IMR-90 (cell line): ENCODE data around the gene PCDH19. TPM values are rescaled to one million over a fixed set of nuclear protein-coding genes. Genes with fewer than 3 reads are reported as not detected.

Experiments
- ATAC-seq: fragments of 200-7000 bp; cut with Tn5 transposase; 2 replicates; pipeline ENCODE4 v1.9.1; 2020; ENCODE audit warnings: low read depth, mild to moderate bottlenecking, moderate library complexity
- BruUV-seq: library from RNA; stranded (reverse); fragments of 400-500 nt; replicated peaks from 2 replicates; lab custom pipeline; 2021; lab: Mats Ljungman, UMichigan
- CTCF ChIA-PET: fragments of 300-600 bp; formaldehyde crosslinking; extraction: SDS; loops from one replicate; lab custom pipeline; 2021; ENCODE audit warnings: antibody characterized with exemption; lab: Yijun Ruan, JAX
- POLR2A ChIA-PET: fragments of 300-600 bp; sonication (Branson Sonifier 250); formaldehyde crosslinking; loops from one replicate; lab custom pipeline; 2022; ENCODE audit warnings: antibody characterized with exemption; ENCODE audit not compliant: unreplicated experiment; lab: Charles Lee
- DNase-seq: peaks from one replicate; pipeline ENCODE4 v3.0.0; 2013
- H2AFZ ChIP-seq: replicated peaks from 2 replicates; pipeline ENCODE3; 2013; ENCODE audit warnings: low read length, mild to moderate bottlenecking; ENCODE audit not compliant: poor library complexity
- H2AK5ac ChIP-seq: 2 replicates; pipeline ENCODE4 v1.6.1; 2013; ENCODE audit warnings: low read depth, low read length, inconsistent platforms
- H2AK9ac ChIP-seq: replicated peaks from 2 replicates; pipeline ENCODE3; 2013; ENCODE audit warnings: mild to moderate bottlenecking, low read depth, low read length, moderate library complexity; ENCODE audit not compliant: poor library complexity
- H2BK120ac ChIP-seq: 2 replicates; pipeline ENCODE4 v1.6.1; 2013; ENCODE audit warnings: low read depth, low read length, inconsistent platforms
- H2BK15ac ChIP-seq: 3 replicates; pipeline ENCODE4 v1.6.1; 2013; ENCODE audit warnings: low read depth, low read length, inconsistent platforms
- H2BK20ac ChIP-seq: 2 replicates; pipeline ENCODE4 v1.6.1; 2013; ENCODE audit warnings: low read depth, mild to moderate bottlenecking, inconsistent platforms, low read length, moderate library complexity
- H2BK5ac ChIP-seq: 2 replicates; pipeline ENCODE4 v1.6.1; 2013; ENCODE audit warnings: mild to moderate bottlenecking, low read depth, low read length, inconsistent platforms; ENCODE audit not compliant: poor library complexity, severe bottlenecking
- H3K14ac ChIP-seq: replicated peaks from 2 replicates; pipeline ENCODE4 v1.6.1; 2013; ENCODE audit warnings: low read depth, low read length, inconsistent platforms
- H3K18ac ChIP-seq: 2 replicates; pipeline ENCODE4 v1.6.1; 2013; ENCODE audit warnings: low read depth, low read length, control low read depth
- H3K23ac ChIP-seq: 2 replicates; pipeline ENCODE4 v1.6.1; 2013; ENCODE audit warnings: low read depth, low read length, inconsistent platforms
- H3K27ac ChIP-seq: 2 replicates; pipeline ENCODE4 v1.5.1; 2013; ENCODE audit warnings: mild to moderate bottlenecking, control low read depth, low read length; ENCODE audit not compliant: insufficient read depth
- H3K27me3 ChIP-seq: 2 replicates; pipeline ENCODE4 v1.6.1; 2013; ENCODE audit warnings: low read length; ENCODE audit not compliant: control insufficient read depth, insufficient read depth
- H3K36me3 ChIP-seq: 2 replicates; pipeline ENCODE4 v1.6.1; 2013; ENCODE audit warnings: low read length, mixed read lengths; ENCODE audit not compliant: control insufficient read depth, insufficient read depth
- H3K4ac ChIP-seq: 2 replicates; pipeline ENCODE4 v1.6.1; 2013; ENCODE audit warnings: low read depth, low read length, inconsistent platforms
- H3K4me1 ChIP-seq: 2 replicates; pipeline ENCODE4 v1.6.1; 2013; ENCODE audit warnings: low read length, mixed read lengths; ENCODE audit not compliant: control insufficient read depth, insufficient read depth
- H3K4me2 ChIP-seq: 2 replicates; pipeline ENCODE4 v1.6.1; 2013; ENCODE audit warnings: low read depth, mild to moderate bottlenecking, control low read depth, low read length, moderate library complexity
- H3K4me3 ChIP-seq: 2 replicates; pipeline ENCODE4 v1.5.1; 2013; ENCODE audit warnings: low read depth, mild to moderate bottlenecking, control low read depth, low read length, moderate library complexity; ENCODE audit not compliant: insufficient read depth
- H3K56ac ChIP-seq: 2 replicates; pipeline ENCODE4 v1.6.1; 2013; ENCODE audit warnings: low read length, inconsistent platforms; ENCODE audit not compliant: insufficient read depth; ENCODE audit errors: extremely low read depth
- H3K79me1 ChIP-seq, 2 experiments: 2 replicates each; pipeline ENCODE4 v1.6.1; 2013; ENCODE audit warnings: low read length in 2 of 2, inconsistent platforms in 1 of 2, low read depth in 1 of 2
- H3K9ac ChIP-seq: 2 replicates; pipeline ENCODE4 v1.6.1; 2013; ENCODE audit warnings: low read depth, low read length, control low read depth
- H3K9me1 ChIP-seq: 2 replicates; pipeline ENCODE4 v1.6.1; 2013; ENCODE audit warnings: low read length, inconsistent platforms; ENCODE audit not compliant: insufficient read depth
- H3K9me3 ChIP-seq: 2 replicates; pipeline ENCODE4 v1.6.1; 2013; ENCODE audit warnings: low read length; ENCODE audit not compliant: control insufficient read depth, insufficient read depth
- H4K20me1 ChIP-seq: 2 replicates; pipeline ENCODE4 v1.6.1; 2013; ENCODE audit warnings: low read length, inconsistent platforms; ENCODE audit not compliant: insufficient read depth
- H4K5ac ChIP-seq: 2 replicates; pipeline ENCODE4 v1.6.1; 2013; ENCODE audit warnings: mild to moderate bottlenecking, low read depth, low read length, control low read depth
- H4K8ac ChIP-seq, 2 experiments: 2 replicates each; pipeline ENCODE4 v1.6.1; 2013; ENCODE audit warnings: low read depth in 2 of 2, low read length in 2 of 2, control low read depth in 1 of 2, inconsistent platforms in 1 of 2
- H4K91ac ChIP-seq: 2 replicates; pipeline ENCODE4 v1.6.1; 2013; ENCODE audit warnings: low read depth, low read length, inconsistent platforms; ENCODE audit not compliant: insufficient read depth
- BHLHE40 ChIP-seq: fragments of 150-350 bp; IDR thresholded peaks from 2 replicates; pipeline ENCODE4 v1.6.1; 2016; ENCODE audit warnings: mild to moderate bottlenecking, low read depth, low read length
- CEBPB ChIP-seq: IDR thresholded peaks from 2 replicates; pipeline ENCODE4 v1.6.1; 2012; ENCODE audit warnings: low read depth, low read length, improper control_type of control experiment
- CHD1 ChIP-seq: IDR thresholded peaks from 2 replicates; pipeline ENCODE4 v1.6.1; 2012; ENCODE audit warnings: low read depth, low read length, improper control_type of control experiment
- CTCF ChIP-seq: conservative IDR thresholded peaks from 2 replicates; pipeline ENCODE4 v1.5.1; 2012; ENCODE audit warnings: mild to moderate bottlenecking, low read depth, low read length, improper control_type of control experiment
- FOS ChIP-seq: fragments of 150-350 bp; IDR thresholded peaks from 2 replicates; pipeline ENCODE4 v1.6.1; 2016; ENCODE audit warnings: low read depth, low read length
- MAFK ChIP-seq: IDR thresholded peaks from 2 replicates; pipeline ENCODE4 v1.6.1; 2012; ENCODE audit warnings: low read depth, low read length, improper control_type of control experiment
- MAZ ChIP-seq: IDR thresholded peaks from 2 replicates; pipeline ENCODE4 v1.6.1; 2012; ENCODE audit warnings: low read depth, mild to moderate bottlenecking, low read length, improper control_type of control experiment, moderate library complexity, borderline replicate concordance
- MXI1 ChIP-seq: IDR thresholded peaks from 2 replicates; pipeline ENCODE4 v1.6.1; 2012; ENCODE audit warnings: low read depth, mild to moderate bottlenecking, low read length, moderate library complexity, borderline replicate concordance
- NFE2L2 ChIP-seq: fragments of 150-350 bp; IDR thresholded peaks from 2 replicates; pipeline ENCODE4 v1.6.1; 2016; ENCODE audit warnings: low read depth, mild to moderate bottlenecking, low read length
- POLR2A ChIP-seq: IDR thresholded peaks from 2 replicates; pipeline ENCODE4 v1.6.1; 2012; ENCODE audit warnings: mild to moderate bottlenecking, low read depth, low read length
- RAD21 ChIP-seq: IDR thresholded peaks from 2 replicates; pipeline ENCODE4 v1.6.1; 2012; ENCODE audit warnings: low read length, improper control_type of control experiment
- RCOR1 ChIP-seq: IDR thresholded peaks from 2 replicates; pipeline ENCODE4 v1.6.1; 2012; ENCODE audit warnings: mild to moderate bottlenecking, low read length, improper control_type of control experiment; ENCODE audit not compliant: insufficient replicate concordance
- RFX5 ChIP-seq: IDR thresholded peaks from 2 replicates; pipeline ENCODE4 v1.8.0; 2012; ENCODE audit warnings: low read depth, mild to moderate bottlenecking, low read length, moderate library complexity
- SMC3 ChIP-seq: fragments of 150-350 bp; IDR thresholded peaks from 2 replicates; pipeline ENCODE4 v1.6.1; 2016; ENCODE audit warnings: low read depth, mild to moderate bottlenecking, antibody characterized with exemption, low read length, moderate library complexity
- USF2 ChIP-seq: fragments of 150-350 bp; IDR thresholded peaks from 2 replicates; pipeline ENCODE4 v1.6.1; 2017; ENCODE audit warnings: mild to moderate bottlenecking, antibody characterized with exemption, low read length, low read depth
- WGBS, 2 experiments: methylation state at CpG; one replicate each; pipeline versions ENCODE4 v1.1.5 to v1.1.7; 2013; ENCODE audit warnings: missing lambda C conversion rate in 2 of 2; ENCODE audit not compliant: insufficient read length in 1 of 2; ENCODE audit errors: extremely low coverage in 2 of 2; 5-methylcytosine and 5-hydroxymethylcytosine counted together
- dilution Hi-C: fragments of 300-500 bp; cut with HindIII; formaldehyde crosslinking; loops from one replicate; pipeline ENCODE4 v1.14.3; 2018; ENCODE audit warnings: low sequenced_read_pairs; ENCODE audit not compliant: unreplicated experiment
- in situ Hi-C: fragments of 300-500 bp; cut with MboI; formaldehyde crosslinking; loops from 3 replicates; pipeline ENCODE4 v1.14.3; 2019; ENCODE audit warnings: low sequenced_read_pairs, inconsistent platforms, mixed read lengths
- intact Hi-C: fragments of 100-400 bp; cut with micrococcal nuclease; formaldehyde crosslinking; loops from 2 replicates; pipeline ENCODE4 v1.10.0; 2022
- polyA plus RNA-seq, 3 experiments: library from polyadenylated mRNA; depleted of rRNA; stranded (reverse); fragments of >200 nt; gene quantifications; 2 replicates each; pipeline ENCODE4 v1.2.3, GENCODE V29; 2012; ENCODE audit warnings: low replicate concordance in 1 of 3
- total RNA-seq: library from RNA; depleted of rRNA; stranded (reverse); fragments of >200 nt; gene quantifications from 2 replicates; pipeline ENCODE4 v1.2.3, GENCODE V29; 2012
- TF ChIP-seq, protein P1 (sequence below): fragments of 150-350 bp; IDR thresholded peaks from 2 replicates; pipeline ENCODE4 v1.6.1; 2016; ENCODE audit warnings: low read depth, mild to moderate bottlenecking, low read length, moderate library complexity, borderline replicate concordance

Gene PCDH19
- total and polyA plus RNA-seq, 2 of the 4 experiments (the other 2 are of a cell fraction) = not detected

DNA sequence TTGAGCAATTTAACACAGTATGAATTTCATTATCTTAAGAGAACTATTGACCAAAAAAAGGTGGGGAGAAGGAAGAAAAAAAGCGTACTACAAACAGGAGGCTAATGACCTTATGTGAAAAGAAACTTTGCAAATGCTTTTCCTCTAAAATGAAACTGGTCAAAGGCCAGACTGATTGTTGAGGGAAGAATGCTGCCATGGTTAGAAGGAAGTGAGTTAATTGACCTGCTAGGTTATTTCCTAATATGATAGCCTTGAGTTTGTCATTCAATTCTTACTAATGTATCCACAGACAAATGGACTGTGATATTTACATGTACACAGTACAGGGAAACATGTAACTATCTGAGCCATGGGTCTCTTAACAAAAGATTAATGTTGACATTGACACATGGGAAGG is 132.8 kb downstream of the PCDH19 start:
- H3K4ac ChIP-seq = no peak overlapping the region
- H4K5ac ChIP-seq = no peak overlapping the region
- dilution Hi-C loops (no loop called here), in situ Hi-C loops (no loop called here), intact Hi-C loops (no loop called here)
- WGBS, 2 experiments = no CpG with 5 or more reads among the region's 1 CpG
- H2BK20ac ChIP-seq = no peak overlapping the region
- H2AK9ac ChIP-seq = no peak overlapping the region
- no peak for ATAC-seq
- no peak overlapping the region for H3K4me2 ChIP-seq
- no peak overlapping the region for H3K9ac ChIP-seq
- ChIA-PET POLR2A (no interaction called here), CTCF (no interaction called here)
- no peak overlapping the region for H2BK15ac ChIP-seq
- no peak overlapping the region for H3K18ac ChIP-seq
- no peak overlapping the region for H2AFZ ChIP-seq
- no TSS peak for BruUV-seq
- no peaks in the 10 kb centered on the region for H3K27me3 ChIP-seq
- no peak overlapping the region for H3K14ac ChIP-seq
- no peaks in the 10 kb centered on the region for H3K9me3 ChIP-seq
- no peaks in the 10 kb centered on the region for H3K79me1 ChIP-seq
- TF ChIP-seq FOS (no peak), CHD1 (no peak), MAFK (no peak), POLR2A (no peak), RAD21 (no peak), SMC3 (no peak), RFX5 (no peak), CEBPB (no peak), CTCF (no peak), MAZ (no peak), USF2 (no peak), BHLHE40 (no peak), NFE2L2 (no peak), MXI1 (no peak), RCOR1 (no peak)
- TF ChIP-seq, protein P1, sequence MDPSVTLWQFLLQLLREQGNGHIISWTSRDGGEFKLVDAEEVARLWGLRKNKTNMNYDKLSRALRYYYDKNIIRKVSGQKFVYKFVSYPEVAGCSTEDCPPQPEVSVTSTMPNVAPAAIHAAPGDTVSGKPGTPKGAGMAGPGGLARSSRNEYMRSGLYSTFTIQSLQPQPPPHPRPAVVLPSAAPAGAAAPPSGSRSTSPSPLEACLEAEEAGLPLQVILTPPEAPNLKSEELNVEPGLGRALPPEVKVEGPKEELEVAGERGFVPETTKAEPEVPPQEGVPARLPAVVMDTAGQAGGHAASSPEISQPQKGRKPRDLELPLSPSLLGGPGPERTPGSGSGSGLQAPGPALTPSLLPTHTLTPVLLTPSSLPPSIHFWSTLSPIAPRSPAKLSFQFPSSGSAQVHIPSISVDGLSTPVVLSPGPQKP = no peak
- no peak overlapping the region for H3K23ac ChIP-seq
- no peaks in the 10 kb centered on the region for H3K36me3 ChIP-seq
- H3K4me1 ChIP-seq = no peaks in the 10 kb centered on the region
- H2BK5ac ChIP-seq = no peak overlapping the region
- no peak overlapping the region for H3K27ac ChIP-seq
- no peak overlapping the region for H2AK5ac ChIP-seq
- no peak overlapping the region for H4K8ac ChIP-seq
- H2BK120ac ChIP-seq = no peak overlapping the region
- no peak for DNase-seq
- no peaks in the 10 kb centered on the region for H3K9me1 ChIP-seq
- no peaks in the 10 kb centered on the region for H4K20me1 ChIP-seq
- no peak overlapping the region for H3K4me3 ChIP-seq
- no peak overlapping the region for H4K91ac ChIP-seq
- no peak overlapping the region for H3K56ac ChIP-seq
